HG03439 (cell line): ENCODE data around the gene RBM48.
"Not testable (repeated sequence)": the region's sequence is repeated elsewhere in the genome, so short reads cannot be mapped to it uniquely, and the experiment has no call there.

ENCODE experiments used
- ATAC-seq: cut with Tn5 transposase; IDR thresholded peaks from one replicate; pipeline ENCODE4 v1.9.1; 2021; ENCODE audit warnings: mild to moderate bottlenecking, moderate library complexity; ENCODE audit not compliant: unreplicated experiment

RBM48 gene

DNA sequence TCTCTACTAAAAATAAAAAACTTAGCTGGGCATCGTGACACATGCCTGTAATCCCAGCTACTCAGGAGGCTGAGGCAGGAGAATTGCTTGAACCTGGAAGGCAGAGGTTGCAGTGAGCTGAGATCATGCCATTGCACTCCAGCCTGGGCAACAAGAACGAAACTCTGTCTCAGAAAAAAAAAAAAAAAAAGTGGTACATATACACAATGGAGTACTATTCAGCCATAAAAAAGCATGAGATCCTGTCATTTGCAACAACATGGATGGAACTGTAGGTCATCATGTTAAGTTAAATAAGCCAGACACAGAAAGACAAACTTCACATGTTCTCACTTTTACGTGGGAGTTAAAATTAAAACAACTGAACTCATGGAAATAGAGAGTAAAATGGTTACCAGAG, 14.9 kb downstream of the RBM48 start:
- ATAC-seq = not testable (repeated sequence)

DNA sequence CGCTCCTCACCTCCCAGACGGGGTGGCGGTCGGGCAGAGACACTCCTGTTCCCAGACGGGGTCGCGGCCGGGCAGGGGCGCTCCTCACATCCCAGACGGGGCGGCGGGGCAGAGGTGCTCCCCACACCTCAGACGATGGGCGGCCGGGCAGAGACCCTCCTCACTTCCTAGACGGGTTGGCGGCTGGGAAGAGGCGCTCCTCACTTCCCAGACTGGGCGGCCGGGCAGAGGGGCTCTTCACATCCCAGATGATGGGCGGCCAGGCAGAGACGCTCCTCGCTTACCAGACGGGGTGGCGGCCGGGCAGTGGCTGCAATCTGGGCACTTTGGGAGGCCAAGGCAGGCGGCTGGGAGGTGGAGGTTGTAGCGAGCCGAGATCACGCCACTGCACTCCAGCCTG, 16.5 kb downstream of the RBM48 start:
- not testable (repeated sequence) for ATAC-seq

DNA sequence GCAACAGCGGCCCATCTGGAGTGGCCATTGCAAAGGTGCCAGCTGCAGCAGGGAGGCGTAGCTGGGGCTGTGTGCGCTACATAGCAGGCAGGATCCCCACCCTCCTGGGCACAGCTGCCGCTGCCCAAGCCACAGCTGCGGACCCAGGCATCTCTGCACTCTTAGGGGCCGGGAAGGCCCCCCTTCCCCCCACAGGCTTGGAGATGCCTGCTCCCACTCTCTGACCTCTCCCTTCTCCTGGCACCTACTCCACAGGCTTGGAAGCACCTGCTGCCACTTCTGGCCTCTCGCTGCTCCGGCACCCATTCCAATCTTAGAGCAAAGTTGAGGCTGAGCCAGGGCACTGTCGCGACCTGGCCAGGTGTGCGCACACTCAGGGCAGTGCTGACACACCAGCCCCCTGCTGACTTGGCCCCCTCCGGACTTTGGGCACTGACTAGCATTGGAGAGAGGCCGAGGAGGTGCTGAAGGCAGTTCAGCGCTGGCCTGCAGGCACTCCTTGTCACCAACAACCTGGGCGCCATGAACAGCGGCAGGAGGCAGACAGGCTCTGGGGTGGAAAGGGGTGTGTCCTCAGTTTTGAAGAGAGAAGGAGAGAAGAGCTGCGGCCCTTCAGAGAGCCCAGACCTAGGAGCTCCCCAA, 18.4 kb downstream of the RBM48 start:
- no peak for ATAC-seq

DNA sequence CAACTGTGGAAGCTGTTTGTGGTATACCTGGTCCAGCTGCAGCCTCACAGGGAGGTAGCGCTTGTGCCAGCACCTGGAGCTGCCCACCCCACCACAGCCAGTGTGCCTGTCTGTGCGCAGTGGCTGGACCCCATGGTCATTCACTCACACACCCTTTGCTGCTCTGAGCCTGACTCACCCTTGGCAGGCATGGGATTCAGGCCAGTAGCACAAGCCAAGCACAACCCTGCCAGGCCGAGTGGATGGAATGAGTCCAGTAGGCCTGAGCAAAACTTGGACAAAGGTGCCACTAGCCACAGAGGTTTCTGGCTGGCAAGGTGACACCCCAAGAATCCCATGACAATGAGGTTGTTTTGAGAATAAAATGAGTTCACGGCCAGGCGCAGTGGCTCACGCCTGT, 19.0 kb downstream of the RBM48 start:
- ATAC-seq = no peak

GRCh38 chr7:92550194-92550593, 21.6 kb downstream of the RBM48 start:
- no peak for ATAC-seq

- no peak for ATAC-seq
Observed at GRCh38 chr7:92557249-92557648, 28.7 kb downstream of the RBM48 start.

GRCh38 chr7:92557808-92558362, 29.3 kb downstream of the RBM48 start:
- no peak for ATAC-seq

DNA sequence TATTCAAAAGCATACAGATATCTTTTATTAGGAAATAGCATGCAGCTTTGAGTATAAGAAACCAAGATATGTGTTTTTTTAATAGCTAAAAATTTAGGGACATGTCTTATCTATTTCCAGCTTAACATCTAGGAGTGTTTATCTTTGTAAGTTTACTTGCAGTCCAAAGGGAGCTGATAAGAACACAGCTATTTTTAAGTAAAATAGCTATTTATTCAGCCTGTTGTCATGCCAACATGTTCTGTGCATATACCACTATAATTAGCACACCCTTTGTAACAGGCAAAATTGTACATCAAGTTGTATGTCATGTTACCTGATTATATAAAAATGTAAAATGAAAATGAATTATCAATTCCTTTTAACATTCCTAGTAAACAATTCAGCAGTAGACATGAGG, 32.0 kb downstream of the RBM48 start:
- ATAC-seq = no peak

DNA sequence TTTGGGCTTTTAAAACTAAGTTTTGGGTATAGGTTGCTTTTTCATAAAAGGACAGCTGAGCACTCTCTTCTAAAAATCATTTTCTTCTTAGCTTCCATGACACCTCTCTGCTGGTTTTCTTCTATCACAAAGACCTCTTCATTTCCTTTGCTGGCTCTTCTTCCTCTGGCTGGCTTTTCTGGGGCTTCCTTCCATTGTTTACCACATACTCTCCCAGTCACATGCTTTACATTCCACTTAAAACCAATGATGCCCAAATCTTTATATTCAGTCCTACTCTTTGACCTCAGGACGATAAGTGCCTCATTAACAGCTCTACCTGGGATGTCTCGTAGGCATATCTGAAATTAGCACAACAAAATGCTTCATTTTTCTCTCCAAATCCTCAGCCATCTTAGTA, 34.8 kb downstream of the RBM48 start:
- no peak for ATAC-seq

DNA sequence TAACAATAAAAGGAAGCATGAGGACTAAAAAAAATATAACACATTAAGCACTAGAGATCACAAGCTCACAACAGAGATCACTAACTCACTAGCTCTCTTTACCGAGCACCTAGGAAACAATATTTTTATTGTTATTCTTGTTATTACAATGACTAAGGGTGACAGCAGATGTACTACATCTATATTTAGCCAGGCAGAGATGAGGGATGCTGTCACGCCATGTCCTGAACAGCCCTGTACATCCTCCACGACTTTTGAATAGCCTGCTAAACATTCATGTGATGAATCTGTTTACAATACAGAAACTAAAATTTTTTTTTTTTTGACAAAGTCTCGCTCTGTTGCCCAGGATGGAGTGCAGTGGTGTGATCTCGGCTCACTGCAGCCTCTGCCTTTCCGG, 38.9 kb downstream of the RBM48 start:
- no peak for ATAC-seq

- ATAC-seq = no peak
Observed at GRCh38 chr7:92569137-92569536, 40.5 kb downstream of the RBM48 start.

DNA sequence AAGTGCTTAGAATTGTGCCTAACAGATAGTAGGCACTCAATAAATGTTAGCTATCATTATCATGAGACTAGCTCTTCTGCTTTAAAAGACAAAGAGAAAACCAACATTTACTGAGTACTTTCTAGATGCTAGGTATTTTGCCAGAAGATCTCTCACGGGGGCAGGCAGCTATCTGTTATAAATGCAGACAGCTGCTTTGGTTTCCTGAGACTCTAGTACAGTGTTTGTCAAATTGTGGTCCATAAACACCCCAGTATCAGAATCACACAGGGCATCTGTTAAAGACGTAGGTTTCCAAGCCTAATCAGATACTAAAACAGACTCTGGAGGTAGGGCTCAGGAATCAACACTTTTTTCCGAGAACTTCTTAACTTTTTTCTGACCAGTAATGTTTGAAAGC, 47.7 kb downstream of the RBM48 start:
- no peak for ATAC-seq

- no peak for ATAC-seq
Observed at GRCh38 chr7:92582948-92583347, 54.4 kb downstream of the RBM48 start.

DNA sequence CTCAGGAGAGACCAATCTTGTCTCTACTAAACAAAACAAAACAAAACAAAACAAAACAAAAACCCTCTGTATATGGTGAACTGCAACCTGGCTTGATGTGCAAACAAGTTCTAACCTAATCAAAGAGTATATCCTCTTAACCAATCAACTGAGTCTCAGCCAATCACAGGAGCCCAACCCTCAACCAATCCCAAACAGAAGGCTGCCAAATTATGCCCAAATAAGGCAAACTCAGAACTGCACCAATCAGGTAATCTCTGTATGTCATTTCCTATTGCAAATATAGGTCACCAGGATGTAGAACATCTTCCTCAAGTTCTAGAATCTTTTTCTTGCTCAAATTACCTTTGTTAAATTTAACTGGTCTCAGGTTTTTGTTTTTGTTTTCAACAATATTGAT, 56.4 kb downstream of the RBM48 start:
- no peak for ATAC-seq

GRCh38 chr7:92586403-92586802, 57.8 kb downstream of the RBM48 start:
- no peak for ATAC-seq

DNA sequence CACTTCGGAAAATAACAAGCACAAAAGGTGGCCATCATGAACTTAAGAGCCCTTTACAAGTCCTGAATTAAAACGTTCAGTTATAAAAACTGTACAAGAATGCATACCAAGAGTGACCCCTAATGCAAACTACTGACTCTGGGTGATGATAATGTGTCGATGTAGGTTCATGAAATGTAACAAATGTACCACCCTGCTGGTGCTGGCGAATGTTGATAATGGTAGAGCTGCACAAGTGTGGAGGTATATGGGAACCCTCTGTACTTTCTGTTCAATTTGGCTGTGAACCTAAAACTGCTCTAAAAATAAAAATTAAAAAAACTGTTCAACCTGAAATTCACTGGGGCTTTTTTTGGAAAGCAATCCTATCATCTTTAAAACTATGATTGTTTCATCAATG, 58.2 kb downstream of the RBM48 start:
- no peak for ATAC-seq
